ENCODE measurements around the gene CYP2S1.
"Not testable (repeated sequence)": the region's sequence is repeated elsewhere in the genome, so short reads cannot be mapped to it uniquely, and the experiment has no call there.

The CYP2S1 gene

GRCh38 chr19:41192574-41193429 lies at the start of gene CYP2S1:
Gene CYP2S1 (plus strand): TSS chr19:41193219. CDS start chr19:41193265, 46 bp downstream.
- no peak for DNase-seq (ENCODE audit: low read depth)
- peak within 1 kb of the TSS; percentile 34 for H3K4me3 ChIP-seq (ENCODE audit: low read length)
- no peak for TF ChIP-seq CTCF (conservative IDR thresholded peaks at IDR 0.05; ENCODE audit: low read length)

GRCh38 chr19:41144403-41144802 lies 48.6 kb upstream of the CYP2S1 start:
- peak; percentile 80 for DNase-seq (ENCODE audit: low read depth)
- no peak overlapping the region for H3K4me3 ChIP-seq (ENCODE audit: low read length)
- TF ChIP-seq CTCF (conservative IDR thresholded peaks at IDR 0.05; ENCODE audit: low read length) = peak; percentile 89

GRCh38 chr19:41149831-41150230 lies 43.2 kb upstream of the CYP2S1 start:
- no peak for DNase-seq (ENCODE audit: low read depth)
- TF ChIP-seq CTCF (conservative IDR thresholded peaks at IDR 0.05; ENCODE audit: low read length) = no peak
- H3K4me3 ChIP-seq (ENCODE audit: low read length) = no peak overlapping the region

GRCh38 chr19:41150986-41151385 lies 42.0 kb upstream of the CYP2S1 start:
- H3K4me3 ChIP-seq (ENCODE audit: low read length); DNase-seq (ENCODE audit: low read depth): not testable (repeated sequence)

GRCh38 chr19:41154060-41154459 lies 39.0 kb upstream of the CYP2S1 start:
- TF ChIP-seq CTCF (conservative IDR thresholded peaks at IDR 0.05; ENCODE audit: low read length) = no peak
- no peak for DNase-seq (ENCODE audit: low read depth)
- no peak overlapping the region for H3K4me3 ChIP-seq (ENCODE audit: low read length)

- peak; percentile 25 for TF ChIP-seq CTCF (conservative IDR thresholded peaks at IDR 0.05; ENCODE audit: low read length)
- no peak overlapping the region for H3K4me3 ChIP-seq (ENCODE audit: low read length)
- DNase-seq (ENCODE audit: low read depth) = no peak
These were observed 36.8 kb upstream of the CYP2S1 start for GRCh38 chr19:41156207-41156606.

GRCh38 chr19:41159881-41160280 lies 33.1 kb upstream of the CYP2S1 start:
- no peak overlapping the region for H3K4me3 ChIP-seq (ENCODE audit: low read length)
- TF ChIP-seq CTCF (conservative IDR thresholded peaks at IDR 0.05; ENCODE audit: low read length) = no peak
- no peak for DNase-seq (ENCODE audit: low read depth)

All from AG10803 (cell line).